Sigmoid colon (tissue), 7 donors: ENCODE data around the gene CPN2. TPM values are rescaled to one million over a fixed set of nuclear protein-coding genes. Genes with fewer than 3 reads are reported as not detected.

Experiments used
- DNase-seq: peaks from one replicate; pipeline ENCODE4 v3.0.0-alpha.2; 2019
- H3K27ac ChIP-seq, 4 donors: fragments of 200-600 bp; sonication (generic); one replicate each; pipeline ENCODE4 v1.5.1; 2016 to 2019; ENCODE audit warnings: mild to moderate bottlenecking in 1 of 4
- H3K27me3 ChIP-seq, 3 donors: fragments of 200-600 bp; sonication (generic); one replicate each; pipeline ENCODE4 v1.5.1; 2019; ENCODE audit warnings: mild to moderate bottlenecking in 1 of 3
- H3K36me3 ChIP-seq, 4 donors: fragments of 200-600 bp; sonication (generic); one replicate each; pipeline ENCODE4 v1.5.1; 2016 to 2019
- H3K4me1 ChIP-seq, 4 donors: fragments of 200-600 bp; sonication (generic); one replicate each; pipeline ENCODE4 v1.5.1; 2017 to 2019
- H3K4me3 ChIP-seq, 4 donors: fragments of 200-600 bp; sonication (generic); one replicate each; pipeline ENCODE4 v1.5.1; 2017 to 2019; ENCODE audit warnings: mild to moderate bottlenecking in 2 of 4, moderate library complexity in 1 of 4
- H3K9me3 ChIP-seq, 4 donors: fragments of 200-600 bp in 3 of 4; sonication (generic) in 3 of 4; one replicate each; pipeline versions ENCODE4 v1.5.1 to v1.6.1; 2013 to 2019
- EP300 ChIP-seq, 4 donors: sonication (generic); formaldehyde crosslinking; IDR thresholded peaks; one replicate each; pipeline ENCODE4 v1.6.1; 2017; ENCODE audit warnings: antibody characterized with exemption in 4 of 4
- POLR2A ChIP-seq, 2 donors: fragments of 450-650 bp; IDR thresholded peaks; one replicate each; pipeline ENCODE4 v1.6.1; 2016; ENCODE audit warnings: antibody characterized with exemption in 2 of 2, mild to moderate bottlenecking in 2 of 2, moderate library complexity in 2 of 2
- POLR2AphosphoS5 ChIP-seq, 4 donors: sonication (generic); formaldehyde crosslinking; IDR thresholded peaks; one replicate each; pipeline ENCODE4 v1.6.1; 2017; ENCODE audit warnings: antibody characterized with exemption in 4 of 4
- WGBS, 2 donors: extraction: QIAGEN DNeasy Blood & Tissue Kit; methylation state at CpG; one replicate each; pipeline ENCODE4 v1.1.7; 2013; 5-methylcytosine and 5-hydroxymethylcytosine counted together
- intact Hi-C: fragments of 100-400 bp; cut with DNase I; formaldehyde crosslinking; loops from one replicate; pipeline ENCODE4 v1.15.1; 2023
- polyA plus RNA-seq, 3 donors: library from polyadenylated mRNA; stranded (reverse); fragments of 200-250 nt; gene quantifications; one replicate each; pipeline ENCODE4 v1.2.3, GENCODE V29; 2013
- total RNA-seq, 4 donors: library from RNA; depleted of rRNA; stranded (reverse); fragments of >200 nt; gene quantifications; one replicate each; pipeline ENCODE4 v1.1.0, GENCODE V29; 2016
- TF ChIP-seq, protein P1 (sequence below), 4 experiments: fragments of 450-650 bp in 3 of 4; fragments of 200-600 bp in 1 of 4; IDR thresholded peaks; one replicate each; pipeline ENCODE4 v1.5.1; 2016 to 2019; ENCODE audit warnings: antibody characterized with exemption in 4 of 4, mild to moderate bottlenecking in 3 of 4, moderate library complexity in 2 of 4
- donor health status: healthy with polysubstance abuse.
- donor health status: Bipolar disorder and iron deficiency.
- donor health status: healthy.

The CPN2 gene, protein sequence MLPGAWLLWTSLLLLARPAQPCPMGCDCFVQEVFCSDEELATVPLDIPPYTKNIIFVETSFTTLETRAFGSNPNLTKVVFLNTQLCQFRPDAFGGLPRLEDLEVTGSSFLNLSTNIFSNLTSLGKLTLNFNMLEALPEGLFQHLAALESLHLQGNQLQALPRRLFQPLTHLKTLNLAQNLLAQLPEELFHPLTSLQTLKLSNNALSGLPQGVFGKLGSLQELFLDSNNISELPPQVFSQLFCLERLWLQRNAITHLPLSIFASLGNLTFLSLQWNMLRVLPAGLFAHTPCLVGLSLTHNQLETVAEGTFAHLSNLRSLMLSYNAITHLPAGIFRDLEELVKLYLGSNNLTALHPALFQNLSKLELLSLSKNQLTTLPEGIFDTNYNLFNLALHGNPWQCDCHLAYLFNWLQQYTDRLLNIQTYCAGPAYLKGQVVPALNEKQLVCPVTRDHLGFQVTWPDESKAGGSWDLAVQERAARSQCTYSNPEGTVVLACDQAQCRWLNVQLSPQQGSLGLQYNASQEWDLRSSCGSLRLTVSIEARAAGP
- total RNA-seq (not detected), polyA plus RNA-seq (under 1 TPM in 1 of 3 donors, not detected in 2; 0.01 TPM)

DNA sequence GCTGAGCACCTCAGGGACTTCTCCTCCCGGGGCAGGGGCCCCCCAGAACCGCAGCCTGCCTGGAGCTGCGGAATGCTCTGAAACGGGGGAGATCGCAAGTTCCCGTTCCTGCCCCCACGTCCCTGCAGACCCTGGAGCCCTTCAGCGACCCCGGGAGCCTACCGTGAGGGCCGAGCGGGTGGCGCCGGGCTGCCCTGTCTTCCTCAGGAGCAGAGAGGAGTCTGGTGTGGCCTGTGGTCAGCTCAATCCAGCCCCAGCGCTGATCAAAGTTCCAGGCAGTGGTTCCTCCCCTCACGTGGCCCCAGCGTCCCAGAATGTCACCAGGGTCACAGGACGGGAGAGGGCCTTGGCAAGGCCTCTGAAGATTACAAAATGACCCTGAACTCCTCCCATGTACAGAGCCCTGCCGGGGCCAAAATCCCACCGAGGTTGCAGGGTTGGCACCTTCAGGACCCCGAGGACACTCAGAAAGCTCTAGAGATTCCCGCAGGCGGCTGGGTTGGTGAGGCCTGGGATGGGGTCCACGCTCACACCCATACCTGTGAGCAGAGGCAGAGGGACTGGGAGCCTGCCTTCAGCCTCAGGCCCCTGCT is at the start of gene CPN2:
TSS of gene CPN2 (minus strand) at position 249 of the 593 bp plus-strand sequence. CDS start 8,626 bp downstream, outside the sequence.
- H3K27ac ChIP-seq: no peak within 1 kb of the TSS
- no peak within 1 kb of the TSS for H3K4me3 ChIP-seq
- no peaks in the 10 kb centered on the region for H3K27me3 ChIP-seq
- WGBS, 2 donors: 87 to 92% methylated on average over 24 of the region's 24 CpGs
- no peaks in the 10 kb centered on the region for H3K36me3 ChIP-seq
- H3K4me1 ChIP-seq: no peaks in the 10 kb centered on the region
- DNase-seq: no peak
- no peak for TF ChIP-seq EP300 (IDR thresholded peaks at IDR 0.05)
- TF ChIP-seq POLR2A (IDR thresholded peaks at IDR 0.05): no peak
- TF ChIP-seq, protein P1, sequence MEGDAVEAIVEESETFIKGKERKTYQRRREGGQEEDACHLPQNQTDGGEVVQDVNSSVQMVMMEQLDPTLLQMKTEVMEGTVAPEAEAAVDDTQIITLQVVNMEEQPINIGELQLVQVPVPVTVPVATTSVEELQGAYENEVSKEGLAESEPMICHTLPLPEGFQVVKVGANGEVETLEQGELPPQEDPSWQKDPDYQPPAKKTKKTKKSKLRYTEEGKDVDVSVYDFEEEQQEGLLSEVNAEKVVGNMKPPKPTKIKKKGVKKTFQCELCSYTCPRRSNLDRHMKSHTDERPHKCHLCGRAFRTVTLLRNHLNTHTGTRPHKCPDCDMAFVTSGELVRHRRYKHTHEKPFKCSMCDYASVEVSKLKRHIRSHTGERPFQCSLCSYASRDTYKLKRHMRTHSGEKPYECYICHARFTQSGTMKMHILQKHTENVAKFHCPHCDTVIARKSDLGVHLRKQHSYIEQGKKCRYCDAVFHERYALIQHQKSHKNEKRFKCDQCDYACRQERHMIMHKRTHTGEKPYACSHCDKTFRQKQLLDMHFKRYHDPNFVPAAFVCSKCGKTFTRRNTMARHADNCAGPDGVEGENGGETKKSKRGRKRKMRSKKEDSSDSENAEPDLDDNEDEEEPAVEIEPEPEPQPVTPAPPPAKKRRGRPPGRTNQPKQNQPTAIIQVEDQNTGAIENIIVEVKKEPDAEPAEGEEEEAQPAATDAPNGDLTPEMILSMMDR (IDR thresholded peaks at IDR 0.05): no peak
- TF ChIP-seq POLR2AphosphoS5 (IDR thresholded peaks at IDR 0.05): no peak
- intact Hi-C loops: no loop called here
- no peaks in the 10 kb centered on the region for H3K9me3 ChIP-seq

DNA sequence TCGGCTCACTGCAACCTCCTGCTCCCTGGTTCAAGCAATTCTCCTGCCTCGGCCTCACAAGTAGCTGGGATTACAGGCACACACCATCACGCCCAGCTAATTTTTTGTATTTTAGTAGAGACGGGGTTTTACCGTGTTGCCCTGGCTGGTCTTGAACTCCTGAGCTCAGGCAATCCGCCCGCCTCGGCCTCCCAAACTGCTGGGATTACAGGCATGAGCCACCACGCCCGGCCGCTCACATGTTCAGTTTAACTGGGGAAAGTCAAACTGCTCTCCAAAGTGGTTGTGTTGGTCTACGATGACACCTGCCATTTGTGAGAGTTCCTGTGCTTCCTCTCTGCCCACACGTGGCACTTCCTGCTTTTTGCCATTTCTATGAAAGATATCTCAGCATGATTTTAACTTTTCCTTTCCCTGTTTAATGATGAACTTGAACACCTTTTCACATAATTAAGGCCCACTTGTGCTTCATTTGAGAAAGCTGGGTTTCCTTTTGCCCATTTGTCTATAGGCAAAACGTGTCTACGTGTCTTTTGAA is 48.8 kb upstream of the CPN2 start:
- peaks cover 0 to 30% (median 23%) of the 10 kb centered on the region in 4 donors for H3K4me1 ChIP-seq
- H3K4me3 ChIP-seq: no peak overlapping the region
- intact Hi-C loops: loop anchor here (1.0 kb wide), 1 partner anchor 34 kb away; no protein-coding TSS in a partner anchor
- H3K9me3 ChIP-seq: no peaks in the 10 kb centered on the region
- TF ChIP-seq POLR2AphosphoS5 (IDR thresholded peaks at IDR 0.05) (no peak), POLR2A (IDR thresholded peaks at IDR 0.05) (no peak), EP300 (IDR thresholded peaks at IDR 0.05) (no peak)
- TF ChIP-seq, protein P1 (IDR thresholded peaks at IDR 0.05): no peak
- H3K27me3 ChIP-seq: peaks cover 0 to 38% (median 19%) of the 10 kb centered on the region in 3 donors
- no peak overlapping the region for H3K27ac ChIP-seq
- H3K36me3 ChIP-seq: no peaks in the 10 kb centered on the region
- WGBS, 2 donors: 85 to 87% methylated on average over 15 of the region's 15 CpGs
- DNase-seq: no peak

DNA sequence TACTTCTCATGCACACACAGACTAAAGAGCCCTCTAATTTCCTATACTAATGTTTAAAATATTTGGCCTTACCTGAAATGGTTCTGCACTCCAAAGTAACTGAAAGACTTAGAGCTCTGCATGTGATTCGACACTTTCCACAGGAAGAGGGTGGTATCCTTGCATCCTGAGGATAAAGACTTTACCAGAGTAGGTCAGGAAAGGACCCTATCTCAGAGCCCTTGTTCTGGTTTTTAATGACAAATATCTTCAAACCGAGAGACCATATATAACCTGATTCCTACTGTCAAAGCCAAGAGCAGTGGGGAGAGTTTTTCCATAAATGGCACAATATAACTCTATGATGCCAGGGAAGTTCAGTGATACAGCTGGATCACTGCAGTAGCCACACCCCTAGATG is 48.0 kb upstream of the CPN2 start, which contains the start of gene GP5:
TSS of gene GP5 (minus strand) at position 101 of the 400 bp plus-strand sequence. CDS start 984 bp downstream, outside the sequence.
- peaks cover 0 to 38% (median 19%) of the 10 kb centered on the region in 3 donors for H3K27me3 ChIP-seq
- no peak for DNase-seq
- TF ChIP-seq EP300 (IDR thresholded peaks at IDR 0.05) (no peak), POLR2A (IDR thresholded peaks at IDR 0.05) (no peak), POLR2AphosphoS5 (IDR thresholded peaks at IDR 0.05) (no peak)
- TF ChIP-seq, protein P1 (IDR thresholded peaks at IDR 0.05): no peak
- intact Hi-C loops: loop anchor here (1.0 kb wide), 1 partner anchor 33 kb away; no protein-coding TSS in a partner anchor
- 59 to 74% methylated on average over 2 of the region's 2 CpGs for WGBS, 2 donors
- H3K4me3 ChIP-seq: peak within 1 kb of the TSS in 3 of 4 donors; percentile 4 to 31 (median 29)
- peaks cover 0 to 30% (median 23%) of the 10 kb centered on the region in 4 donors for H3K4me1 ChIP-seq
- no peak within 1 kb of the TSS for H3K27ac ChIP-seq
- no peaks in the 10 kb centered on the region for H3K36me3 ChIP-seq
- H3K9me3 ChIP-seq: no peaks in the 10 kb centered on the region

DNA sequence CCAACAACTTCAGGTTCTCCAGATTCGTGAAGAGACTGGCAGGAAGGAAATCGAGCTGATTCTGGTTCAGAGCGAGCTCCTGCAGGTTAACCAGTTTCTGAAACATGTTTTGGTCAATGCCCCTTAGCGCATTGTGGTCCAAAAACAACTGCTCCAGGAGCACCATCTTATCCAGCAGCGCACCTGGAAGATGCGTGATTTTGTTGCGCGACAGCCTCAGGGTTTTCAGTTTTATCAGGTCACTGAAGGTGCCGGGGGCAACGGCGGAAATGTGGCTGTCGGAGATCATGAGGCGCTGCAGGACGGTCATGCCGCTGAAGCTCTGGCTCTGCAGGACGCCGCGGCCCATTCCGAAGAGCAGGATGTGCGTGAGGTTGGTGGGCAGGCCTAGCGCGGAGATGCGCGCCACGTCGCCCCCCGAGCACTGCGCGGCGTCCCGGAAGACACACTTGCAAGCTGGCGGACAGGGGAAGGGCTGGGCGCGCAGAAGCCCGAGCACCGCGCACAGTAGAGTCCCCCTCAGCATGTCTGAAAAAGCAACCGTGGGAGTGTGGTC is 46.7 kb upstream of the CPN2 start:
- Histone ChIP-seq H3K27ac (no peak overlapping the region), H3K9me3 (no peaks in the 10 kb centered on the region), H3K4me1 (peaks cover 0 to 30% (median 23%) of the 10 kb centered on the region in 4 donors), H3K36me3 (no peaks in the 10 kb centered on the region), H3K4me3 (peak overlapping the region in 3 of 4 donors; percentile 4 to 31 (median 29)), H3K27me3 (peaks cover 0 to 38% (median 19%) of the 10 kb centered on the region in 3 donors)
- intact Hi-C loops: no loop called here
- WGBS, 2 donors: 30 to 80% methylated on average over 38 of the region's 38 CpGs
- DNase-seq: no peak
- TF ChIP-seq POLR2A (IDR thresholded peaks at IDR 0.05) (no peak), POLR2AphosphoS5 (IDR thresholded peaks at IDR 0.05) (no peak), EP300 (IDR thresholded peaks at IDR 0.05) (no peak)
- TF ChIP-seq, protein P1 (IDR thresholded peaks at IDR 0.05): no peak
